Stomach (tissue), 4 donors: Measurements from ENCODE around the gene CCDC184.

Experiments used
- POLR2AphosphoS5 ChIP-seq, 3 donors: sonication (generic); formaldehyde crosslinking; IDR thresholded peaks; one replicate each; pipeline ENCODE4 v1.6.1; 2016; ENCODE audit warnings: antibody characterized with exemption in 3 of 3
- TF ChIP-seq, protein P1 (sequence below), 7 experiments: fragments of 450-650 bp in 4 of 7; fragments of 200-600 bp in 3 of 7; sonication (generic) in 3 of 7; IDR thresholded peaks; one replicate each; pipeline ENCODE4 v1.5.1; 2016 to 2019; ENCODE audit warnings: antibody characterized with exemption in 7 of 7, control low read depth in 2 of 7, mild to moderate bottlenecking in 1 of 7

DNA sequence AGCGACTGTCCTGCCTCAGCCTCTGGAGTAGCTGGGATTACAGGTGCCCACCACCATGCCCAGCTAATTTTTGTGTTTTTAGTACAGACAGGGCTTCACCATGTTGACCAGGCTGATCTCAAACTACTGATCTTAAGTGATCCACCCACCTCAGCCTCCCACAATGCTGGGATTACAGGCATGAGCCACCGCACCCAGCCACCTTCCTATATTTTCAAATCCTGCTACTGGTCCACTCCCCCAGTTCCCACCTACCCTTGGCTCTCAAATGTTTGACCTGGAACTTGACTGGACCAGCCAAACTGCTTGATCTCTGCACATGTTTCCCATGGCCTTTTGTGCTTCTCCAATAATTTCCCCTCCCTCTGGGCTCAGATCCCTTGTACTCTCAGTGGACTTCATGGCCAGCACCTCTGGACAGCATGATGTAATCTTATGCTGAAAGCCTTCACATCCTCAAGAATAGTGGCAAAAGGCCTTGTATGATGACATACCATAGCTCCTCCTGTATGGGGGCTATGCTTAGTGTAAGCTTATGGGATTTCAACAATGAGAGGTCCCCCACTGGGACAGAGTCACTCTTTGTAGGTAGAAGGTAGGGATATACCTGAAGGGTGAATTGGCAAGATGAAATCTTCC lies 2.5 kb upstream of the CCDC184 start:
- TF ChIP-seq, protein P1, sequence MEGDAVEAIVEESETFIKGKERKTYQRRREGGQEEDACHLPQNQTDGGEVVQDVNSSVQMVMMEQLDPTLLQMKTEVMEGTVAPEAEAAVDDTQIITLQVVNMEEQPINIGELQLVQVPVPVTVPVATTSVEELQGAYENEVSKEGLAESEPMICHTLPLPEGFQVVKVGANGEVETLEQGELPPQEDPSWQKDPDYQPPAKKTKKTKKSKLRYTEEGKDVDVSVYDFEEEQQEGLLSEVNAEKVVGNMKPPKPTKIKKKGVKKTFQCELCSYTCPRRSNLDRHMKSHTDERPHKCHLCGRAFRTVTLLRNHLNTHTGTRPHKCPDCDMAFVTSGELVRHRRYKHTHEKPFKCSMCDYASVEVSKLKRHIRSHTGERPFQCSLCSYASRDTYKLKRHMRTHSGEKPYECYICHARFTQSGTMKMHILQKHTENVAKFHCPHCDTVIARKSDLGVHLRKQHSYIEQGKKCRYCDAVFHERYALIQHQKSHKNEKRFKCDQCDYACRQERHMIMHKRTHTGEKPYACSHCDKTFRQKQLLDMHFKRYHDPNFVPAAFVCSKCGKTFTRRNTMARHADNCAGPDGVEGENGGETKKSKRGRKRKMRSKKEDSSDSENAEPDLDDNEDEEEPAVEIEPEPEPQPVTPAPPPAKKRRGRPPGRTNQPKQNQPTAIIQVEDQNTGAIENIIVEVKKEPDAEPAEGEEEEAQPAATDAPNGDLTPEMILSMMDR (IDR thresholded peaks at IDR 0.05) = no peak
- no peak for TF ChIP-seq POLR2AphosphoS5 (IDR thresholded peaks at IDR 0.05)
